HT1080 (cell line): ENCODE measurements around the gene FDPS. TPM values are rescaled to one million over a fixed set of nuclear protein-coding genes. Genes with fewer than 3 reads are reported as not detected.

Source experiments
- DNase-seq: peaks from one replicate; pipeline ENCODE4 v3.0.0-alpha.2; 2015; ENCODE audit warnings: low read depth
- polyA plus RNA-seq, 2 experiments: library from polyadenylated mRNA; depleted of rRNA; stranded (reverse); fragments of >200 nt; gene quantifications; 2 replicates each; pipeline ENCODE4 v1.2.3, GENCODE V29; 2015
- total RNA-seq: library from RNA; depleted of rRNA; stranded (reverse); fragments of >200 nt; shearing (Covaris generic); gene quantifications from 2 replicates; pipeline ENCODE4 v1.2.3, GENCODE V29; 2014; rRNA removed

Gene FDPS
- total RNA-seq: 233 and 262 TPM in 2 replicates
- 177 and 182 TPM in 2 replicates for polyA plus RNA-seq (2015; cell fraction: cytosol; rRNA removed)
- polyA plus RNA-seq (2015; cell fraction: nucleus; rRNA removed): 238 and 245 TPM in 2 replicates

- DNase-seq: peak; percentile 99
Measured at GRCh38 chr1:155308493-155309422, at the start of gene FDPS. FDPS (plus strand) TSS chr1:155308866; CDS start chr1:155309790, 924 bp downstream.

DNA sequence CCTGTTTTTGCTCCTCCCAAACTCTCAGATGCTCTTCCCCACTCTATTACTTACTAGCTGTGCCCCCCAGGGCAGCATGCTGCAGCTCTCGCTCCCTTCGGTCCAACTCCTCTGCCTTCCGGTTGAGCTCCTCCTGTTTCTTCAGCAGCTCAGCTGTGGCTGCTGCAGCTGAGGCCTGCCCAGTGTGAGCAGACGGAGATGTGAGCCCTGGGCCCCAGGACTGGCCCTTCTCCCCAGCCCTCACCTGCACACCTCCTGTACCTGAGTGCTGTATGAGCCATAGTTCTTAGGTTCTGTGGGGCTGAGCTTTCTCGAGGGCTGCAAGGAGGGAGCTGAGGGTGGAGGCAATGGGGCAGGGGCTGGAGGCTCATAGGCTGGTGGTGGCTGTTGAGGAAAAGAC is 48.4 kb upstream of the FDPS start:
- no peak for DNase-seq

GRCh38 chr1:155261493-155261851 is 47.2 kb upstream of the FDPS start:
- DNase-seq: no peak

- peak; percentile 99 for DNase-seq
Measured at GRCh38 chr1:155261852-155262673, 46.6 kb upstream of the FDPS start, which contains the start of gene SCAMP3. SCAMP3 (minus strand) TSS chr1:155262360; CDS start chr1:155262151, 209 bp downstream.

- DNase-seq: no peak
Measured at GRCh38 chr1:155263067-155263466, 45.6 kb upstream of the FDPS start.

DNA sequence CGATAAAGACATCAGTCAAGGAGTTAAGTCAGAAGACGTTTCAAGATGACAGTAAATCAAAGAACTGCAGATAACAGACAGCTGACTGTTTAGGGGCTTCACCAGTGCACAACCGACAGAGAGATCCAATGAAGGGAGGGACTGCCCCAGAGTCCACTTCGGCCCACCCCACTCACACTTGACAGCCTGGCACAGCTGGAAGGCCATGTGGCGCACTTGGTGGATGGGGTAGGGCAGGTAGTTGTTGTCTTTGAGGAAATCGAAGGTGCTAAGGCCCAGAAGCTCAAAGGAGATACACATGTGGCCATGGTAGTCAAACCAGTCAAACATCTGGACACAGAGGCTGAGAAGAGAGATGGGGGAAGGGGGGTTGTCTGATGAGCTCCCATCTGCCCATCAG is 42.1 kb upstream of the FDPS start:
- no peak for DNase-seq

DNA sequence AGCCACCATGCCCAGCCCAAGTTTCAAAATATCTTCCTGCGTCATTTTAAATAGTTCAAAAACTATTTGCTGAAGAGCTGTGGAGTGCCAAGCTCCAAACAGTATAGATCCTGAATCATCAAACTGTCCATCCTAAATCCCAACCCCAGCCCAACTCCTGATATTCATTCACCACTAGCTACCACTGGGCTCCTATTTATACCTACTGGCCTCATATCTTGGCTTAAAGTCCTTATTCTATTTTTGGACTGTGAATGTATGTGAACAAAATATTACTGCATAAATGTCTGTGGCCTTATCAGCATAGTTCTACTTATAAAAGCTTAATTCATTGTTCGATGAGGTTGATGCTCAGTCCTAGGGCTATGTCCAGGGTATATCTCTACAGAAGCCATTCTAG is 41.3 kb upstream of the FDPS start:
- no peak for DNase-seq

- DNase-seq: no peak
Measured at GRCh38 chr1:155268630-155269029, 40.0 kb upstream of the FDPS start.

GRCh38 chr1:155269381-155269780 is 39.3 kb upstream of the FDPS start:
- DNase-seq: no peak

DNA sequence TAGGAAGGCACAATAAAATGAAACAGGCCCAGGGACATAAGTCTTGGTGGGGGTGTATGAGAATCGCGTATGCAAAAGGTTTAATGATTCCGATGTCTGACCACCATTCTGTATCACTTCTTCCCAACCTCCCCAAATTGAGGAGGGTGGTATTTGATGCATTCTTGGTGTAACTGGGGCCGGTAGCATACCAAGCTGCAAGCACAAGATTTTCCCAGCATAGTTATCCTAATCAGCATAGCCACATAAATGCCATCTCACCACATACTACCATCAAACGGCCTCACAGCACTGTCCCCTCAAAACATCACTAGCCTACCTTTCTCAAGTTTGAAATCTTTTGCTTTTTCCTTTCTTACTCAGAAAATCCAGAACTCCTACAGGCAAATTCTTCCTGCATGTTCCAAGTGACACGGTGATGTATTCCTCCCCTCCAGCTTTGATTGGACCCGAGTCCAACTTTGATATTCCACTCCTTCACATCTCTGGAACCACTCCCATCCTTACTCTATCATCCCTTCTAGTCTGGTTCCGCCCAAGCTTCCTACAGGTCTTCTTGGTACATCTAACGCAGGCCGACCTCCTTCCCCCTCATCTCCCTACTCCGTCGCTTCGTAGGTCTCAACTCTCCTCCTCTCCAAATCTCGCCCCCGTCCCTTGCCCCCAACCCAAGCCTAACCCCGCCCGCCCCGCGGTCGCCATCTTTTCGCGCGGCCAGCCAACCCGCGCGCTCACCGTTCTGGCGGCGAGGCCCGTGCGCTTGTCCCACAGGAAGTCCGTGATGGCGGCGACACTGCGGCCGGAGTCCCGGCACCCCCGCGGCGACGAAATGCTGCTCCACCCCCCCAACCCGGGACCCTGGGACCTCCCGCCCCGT is 36.0 kb upstream of the FDPS start:
- peak; percentile 48 for DNase-seq

GRCh38 chr1:155273343-155274245 is 35.1 kb upstream of the FDPS start, which contains the start of gene CLK2:
CLK2 (minus strand) TSS chr1:155273504; CDS start chr1:155270977, 2,527 bp downstream.
- peak; percentile 94 for DNase-seq

GRCh38 chr1:155277070-155277901 is 31.4 kb upstream of the FDPS start, which contains the start of gene HCN3:
HCN3 (plus strand) TSS chr1:155277463; CDS start chr1:155277591, 128 bp downstream.
- DNase-seq: peak; percentile 91

GRCh38 chr1:155277902-155278688 is 30.6 kb upstream of the FDPS start:
- DNase-seq: peak; percentile 37

- no peak for DNase-seq
Measured at GRCh38 chr1:155278689-155279160, 29.9 kb upstream of the FDPS start.

DNA sequence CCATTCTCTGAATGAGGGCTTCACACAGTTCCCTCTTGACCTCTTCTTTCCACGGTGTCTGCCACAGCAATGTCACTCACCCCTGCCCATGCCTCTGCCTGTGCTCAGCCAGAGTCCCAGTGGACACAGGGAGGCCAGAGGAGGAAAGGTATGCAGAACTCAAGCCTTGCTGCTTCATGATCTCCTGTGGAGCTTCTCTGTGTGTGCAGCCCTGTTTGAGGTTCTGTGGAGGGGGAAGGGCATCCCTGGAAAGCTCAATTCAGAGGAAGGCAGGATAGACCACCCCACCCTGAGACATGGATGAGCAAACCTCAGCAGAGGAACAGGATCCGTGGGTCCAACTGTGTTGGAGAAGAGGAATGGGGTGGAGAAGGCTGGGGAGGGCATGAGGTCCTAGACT is 29.4 kb upstream of the FDPS start:
- no peak for DNase-seq

DNA sequence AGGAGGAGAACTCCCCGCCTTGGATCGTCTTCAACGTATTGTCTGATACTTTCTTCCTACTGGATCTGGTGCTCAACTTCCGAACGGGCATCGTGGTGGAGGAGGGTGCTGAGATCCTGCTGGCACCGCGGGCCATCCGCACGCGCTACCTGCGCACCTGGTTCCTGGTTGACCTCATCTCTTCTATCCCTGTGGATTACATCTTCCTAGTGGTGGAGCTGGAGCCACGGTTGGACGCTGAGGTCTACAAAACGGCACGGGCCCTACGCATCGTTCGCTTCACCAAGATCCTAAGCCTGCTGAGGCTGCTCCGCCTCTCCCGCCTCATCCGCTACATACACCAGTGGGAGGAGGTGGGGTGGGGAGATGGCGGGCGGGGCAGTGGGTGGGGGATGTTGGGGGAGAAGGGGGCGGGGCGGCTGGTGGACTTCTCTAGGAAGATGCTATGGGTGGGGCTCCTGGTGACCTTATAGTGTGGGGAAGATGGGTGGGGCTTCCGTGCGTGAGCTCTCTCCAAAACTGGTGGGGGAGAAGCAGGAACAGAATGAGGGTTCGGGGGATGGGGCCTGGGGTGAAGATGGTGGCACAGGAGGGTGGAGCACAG is 26.1 kb upstream of the FDPS start:
- DNase-seq: no peak

- DNase-seq: no peak
Measured at GRCh38 chr1:155284476-155284875, 24.2 kb upstream of the FDPS start.
